H9 (cell line): ENCODE data around the gene EEF1E1. TPM values are rescaled to one million over a fixed set of nuclear protein-coding genes. Genes with fewer than 3 reads are reported as not detected.

ENCODE experiments used
- DNase-seq: peaks from one replicate; pipeline ENCODE4 v3.0.0-alpha.2; 2017
- H2AFZ ChIP-seq: one replicate; pipeline ENCODE4 v1.6.1; 2013; ENCODE audit warnings: mild to moderate bottlenecking, low read length, control low read depth, moderate library complexity
- H2AK5ac ChIP-seq: 2 replicates; pipeline ENCODE4 v1.6.1; 2013; ENCODE audit warnings: low read length, control low read depth, mixed read lengths; ENCODE audit not compliant: insufficient read length
- H2BK120ac ChIP-seq: one replicate; pipeline ENCODE4 v1.6.1; 2013; ENCODE audit warnings: low read depth, mild to moderate bottlenecking, low read length, control low read depth, inconsistent platforms; ENCODE audit not compliant: poor library complexity, severe bottlenecking
- H2BK12ac ChIP-seq: 2 replicates; pipeline ENCODE4 v1.6.1; 2013; ENCODE audit warnings: low read length, control low read depth, mixed read lengths, low read depth; ENCODE audit not compliant: insufficient read length
- H2BK15ac ChIP-seq: 2 replicates; pipeline ENCODE4 v1.6.1; 2013; ENCODE audit warnings: low read depth, low read length, control low read depth
- H2BK20ac ChIP-seq: one replicate; pipeline ENCODE4 v1.6.1; 2013; ENCODE audit warnings: low read depth, mild to moderate bottlenecking, low read length, control low read depth, inconsistent platforms; ENCODE audit not compliant: poor library complexity, severe bottlenecking
- H2BK5ac ChIP-seq: 2 replicates; pipeline ENCODE4 v1.6.1; 2013; ENCODE audit warnings: low read length, control low read depth, mixed read lengths; ENCODE audit not compliant: insufficient read length
- H3K14ac ChIP-seq: 2 replicates; pipeline ENCODE4 v1.6.1; 2013; ENCODE audit warnings: low read length, control low read depth; ENCODE audit not compliant: insufficient read depth
- H3K18ac ChIP-seq: 2 replicates; pipeline ENCODE4 v1.6.1; 2013; ENCODE audit warnings: low read depth, mild to moderate bottlenecking, mixed read lengths, low read length, control low read depth; ENCODE audit not compliant: insufficient read length
- H3K23ac ChIP-seq: 2 replicates; pipeline ENCODE4 v1.6.1; 2013; ENCODE audit warnings: low read length, control low read depth, mixed read lengths, low read depth; ENCODE audit not compliant: insufficient read length
- H3K23me2 ChIP-seq: 2 replicates; pipeline ENCODE4 v1.6.1; 2013; ENCODE audit warnings: low read depth, mild to moderate bottlenecking, mixed read lengths, low read length, control low read depth; ENCODE audit not compliant: insufficient read length, poor library complexity, severe bottlenecking
- H3K27ac ChIP-seq: 2 replicates; pipeline ENCODE4 v1.5.1; 2013; ENCODE audit warnings: low read length, control low read depth, mixed read lengths, low read depth; ENCODE audit not compliant: insufficient read length
- H3K27me3 ChIP-seq: 2 replicates; pipeline ENCODE4 v1.6.1; 2013; ENCODE audit warnings: low read length, control low read depth, inconsistent platforms; ENCODE audit not compliant: insufficient read depth
- H3K4ac ChIP-seq: 2 replicates; pipeline ENCODE4 v1.6.1; 2013; ENCODE audit warnings: low read depth, mild to moderate bottlenecking, control low read depth, inconsistent platforms, low read length, moderate library complexity
- H3K4me1 ChIP-seq: 2 replicates; pipeline ENCODE4 v1.6.1; 2013; ENCODE audit warnings: low read length, control low read depth, inconsistent platforms; ENCODE audit not compliant: insufficient read depth
- H3K4me2 ChIP-seq: 2 replicates; pipeline ENCODE4 v1.6.1; 2013; ENCODE audit warnings: low read length, control low read depth, mixed read lengths; ENCODE audit not compliant: insufficient read length, insufficient read depth
- H3K56ac ChIP-seq: 2 replicates; pipeline ENCODE4 v1.6.1; 2013; ENCODE audit warnings: low read depth, mild to moderate bottlenecking, mixed read lengths, low read length, control low read depth; ENCODE audit not compliant: insufficient read length
- H3K79me1 ChIP-seq: 2 replicates; pipeline ENCODE4 v1.6.1; 2013; ENCODE audit warnings: low read depth, mild to moderate bottlenecking, moderate library complexity, low read length, control low read depth, inconsistent platforms; ENCODE audit not compliant: insufficient read depth, poor library complexity, severe bottlenecking
- H3K79me2 ChIP-seq: 2 replicates; pipeline ENCODE4 v1.6.1; 2013; ENCODE audit warnings: low read length, control low read depth, inconsistent platforms; ENCODE audit not compliant: insufficient read depth
- H3K9ac ChIP-seq: 2 replicates; pipeline ENCODE4 v1.6.1; 2013; ENCODE audit warnings: low read length, control low read depth, mixed read lengths; ENCODE audit not compliant: insufficient read length; ENCODE audit errors: extremely low read depth
- H3K9me3 ChIP-seq: one replicate; pipeline ENCODE4 v1.6.1; 2013; ENCODE audit warnings: low read depth, low read length, inconsistent platforms; ENCODE audit not compliant: control insufficient read depth
- H3T11ph ChIP-seq: one replicate; pipeline ENCODE4 v1.6.1; 2013; ENCODE audit warnings: mild to moderate bottlenecking, low read length, control low read depth, inconsistent platforms
- H4K20me1 ChIP-seq: one replicate; pipeline ENCODE4 v1.6.1; 2013; ENCODE audit not compliant: control insufficient read depth, insufficient read length, insufficient read depth
- H4K5ac ChIP-seq: 2 replicates; pipeline ENCODE4 v1.6.1; 2013; ENCODE audit warnings: low read depth, mild to moderate bottlenecking, mixed read lengths, low read length, control low read depth; ENCODE audit not compliant: insufficient read length
- H4K8ac ChIP-seq: replicated peaks from 2 replicates; pipeline ENCODE4 v1.6.1; 2013; ENCODE audit warnings: low read length, control low read depth, mixed read lengths, low read depth; ENCODE audit not compliant: insufficient read length
- H4K91ac ChIP-seq: 2 replicates; pipeline ENCODE4 v1.6.1; 2013; ENCODE audit warnings: low read depth, mild to moderate bottlenecking, moderate library complexity, mixed read lengths, low read length, control low read depth; ENCODE audit not compliant: insufficient read length
- H3K27ac Mint-ChIP-seq, 3 experiments: 2 replicates in 2 of 3; 3 replicates in 1 of 3; pipeline ENCODE4 v1.8.0; 2020 to 2021; ENCODE audit warnings: mixed read lengths in 3 of 3, mild to moderate bottlenecking in 1 of 3, moderate library complexity in 1 of 3
- H3K27me3 Mint-ChIP-seq: 2 replicates; pipeline ENCODE4 v1.8.0; 2021; ENCODE audit warnings: low read depth, mild to moderate bottlenecking, moderate library complexity, mixed read lengths
- H3K36me3 Mint-ChIP-seq, 3 experiments: 2 replicates in 2 of 3; 3 replicates in 1 of 3; pipeline ENCODE4 v1.8.0; 2020 to 2021; ENCODE audit warnings: low read depth in 3 of 3, mixed read lengths in 3 of 3; ENCODE audit not compliant: insufficient read depth in 1 of 3
- H3K4me1 Mint-ChIP-seq, 2 experiments: 2 replicates each; pipeline ENCODE4 v1.8.0; 2020; ENCODE audit warnings: mixed read lengths in 2 of 2
- H3K4me3 Mint-ChIP-seq, 2 experiments: 2 replicates in 1 of 2; 3 replicates in 1 of 2; pipeline ENCODE4 v1.8.0; 2020 to 2021; ENCODE audit warnings: mild to moderate bottlenecking in 2 of 2, mixed read lengths in 2 of 2, moderate library complexity in 1 of 2
- H3K9me3 Mint-ChIP-seq, 2 experiments: 2 replicates in 1 of 2; 3 replicates in 1 of 2; pipeline ENCODE4 v1.8.0; 2020; ENCODE audit warnings: mild to moderate bottlenecking in 2 of 2, mixed read lengths in 2 of 2, moderate library complexity in 1 of 2
- CTCF ChIP-seq: fragments of 200-600 bp; sonication (generic); conservative IDR thresholded peaks from 3 replicates; pipeline ENCODE4 v1.8.0; 2021; ENCODE audit warnings: antibody characterized with exemption, mild to moderate bottlenecking
- WGBS: extraction: QIAGEN DNeasy Blood & Tissue Kit; methylation state at CpG from one replicate; pipeline ENCODE4 v1.1.7; 2013; ENCODE audit warnings: missing lambda C conversion rate, low lambda C conversion rate, mixed read lengths; ENCODE audit not compliant: insufficient read length; ENCODE audit errors: extremely low coverage; 5-methylcytosine and 5-hydroxymethylcytosine counted together
- total RNA-seq: library from RNA; stranded (reverse); gene quantifications from 2 replicates; pipeline ENCODE4 v1.2.1, GENCODE V29; 2021

Gene EEF1E1
- total RNA-seq, 1 experiment from 2014 or later: 71.8 TPM

GRCh38 chr6:8057793-8058192 is 44.6 kb downstream of the EEF1E1 start:
- Histone ChIP-seq H3K4ac (no peak overlapping the region), H4K5ac (no peak overlapping the region), H3K23me2 (no peaks in the 10 kb centered on the region), H2BK12ac (no peak overlapping the region), H2BK5ac (no peak overlapping the region), H4K20me1 (no peaks in the 10 kb centered on the region), H3K9me3 (no peaks in the 10 kb centered on the region), H3K56ac (no peak overlapping the region), H4K8ac (no peak overlapping the region), H2BK20ac (no peak overlapping the region), H3K79me2 (no peaks in the 10 kb centered on the region), H3K14ac (no peak overlapping the region), H3K9ac (no peak overlapping the region), H3K27me3 (no peaks in the 10 kb centered on the region), H3T11ph (no peak overlapping the region), H2BK120ac (no peak overlapping the region), H2BK15ac (no peak overlapping the region), H4K91ac (no peak overlapping the region), H3K23ac (no peak overlapping the region), H3K4me2 (no peak overlapping the region), H3K27ac (no peak overlapping the region), H3K18ac (no peak overlapping the region), H2AFZ (no peak overlapping the region), H3K4me1 (no peaks in the 10 kb centered on the region), H2AK5ac (no peak overlapping the region), H3K79me1 (no peaks in the 10 kb centered on the region)
- no peak for TF ChIP-seq CTCF
- H3K4me3 Mint-ChIP-seq: no peak overlapping the region
- peaks cover 11 to 53% (median 36%) of the 10 kb centered on the region in 3 experiments; a peak in 6 of 7 replicates for H3K36me3 Mint-ChIP-seq
- no peak for DNase-seq
- WGBS: no CpG with 5 or more reads among the region's 3 CpGs
- no peaks in the 10 kb centered on the region for H3K9me3 Mint-ChIP-seq
- H3K27me3 Mint-ChIP-seq: no peaks in the 10 kb centered on the region
- H3K4me1 Mint-ChIP-seq: no peaks in the 10 kb centered on the region; a peak in 1 of 4 replicates
- H3K27ac Mint-ChIP-seq: peak overlapping the region in 1 of 3 experiments; percentile 22; a peak in 1 of 7 replicates
